ENCODE results near the gene KRTAP20-4.

The KRTAP20-4 gene

DNA sequence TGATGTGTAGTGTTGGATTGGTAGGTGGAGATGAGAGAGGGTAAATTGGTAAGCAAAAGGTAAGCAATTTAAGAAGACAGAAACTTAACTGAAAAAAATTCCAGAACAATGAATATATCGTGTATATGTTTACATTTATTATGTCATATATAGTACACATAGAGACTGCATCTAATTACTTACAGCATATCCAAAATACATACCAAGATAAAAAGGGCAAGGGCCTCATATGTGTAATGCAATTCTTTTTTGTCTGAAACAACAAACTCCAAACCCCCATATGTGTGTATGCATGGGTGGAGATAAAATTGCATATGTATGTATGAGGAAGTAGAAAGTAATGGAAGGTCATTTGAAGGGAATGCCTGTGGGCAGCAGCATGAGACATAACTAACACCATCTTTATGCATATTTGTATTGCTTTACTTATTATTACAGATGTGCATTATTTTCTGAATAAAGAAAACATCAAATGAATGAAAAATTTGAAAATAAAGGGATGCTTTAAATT lies 26.5 kb downstream of the KRTAP20-4 start:
- DNase-seq = no peak

DNA sequence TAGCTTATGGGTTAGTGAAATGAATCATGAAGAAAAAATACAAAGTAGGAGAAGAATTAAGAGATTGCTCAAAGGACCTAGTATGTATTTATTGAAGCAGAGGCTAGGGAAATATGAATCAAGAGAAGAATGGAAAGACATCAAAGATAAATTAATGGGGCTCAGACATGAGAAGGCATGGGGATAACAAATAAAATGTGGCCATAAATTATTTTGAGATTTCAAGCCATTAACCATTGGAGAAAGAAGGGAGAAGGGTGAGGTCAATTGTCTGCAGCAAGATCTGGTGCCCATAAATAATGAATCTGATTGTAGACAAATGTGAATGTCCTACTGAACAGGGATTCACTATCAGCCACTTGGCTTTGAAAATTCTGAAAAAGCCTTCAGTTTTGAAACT lies 32.5 kb downstream of the KRTAP20-4 start:
- DNase-seq = no peak

DNA sequence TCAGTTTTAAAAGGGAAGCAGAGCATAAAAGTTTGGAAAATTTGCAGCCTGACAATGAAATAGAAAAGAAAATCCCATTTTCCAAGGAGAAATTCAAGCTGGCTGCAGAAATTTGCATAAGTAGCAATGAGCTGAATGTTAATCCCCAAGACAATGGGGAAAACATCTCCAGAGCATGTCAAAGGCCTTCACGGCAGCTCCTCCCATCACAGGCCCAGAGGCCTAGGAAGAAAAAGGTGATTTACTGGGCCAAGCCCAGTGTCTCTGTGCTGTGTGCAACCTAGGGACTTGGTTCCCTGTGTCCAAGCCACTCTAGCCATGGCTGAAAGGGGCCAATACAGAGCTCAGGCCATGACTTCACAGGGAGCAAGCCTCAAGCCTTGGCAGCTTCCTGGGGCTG lies 48.3 kb downstream of the KRTAP20-4 start:
- DNase-seq = no peak
